GM12875 (cell line): Measurements from ENCODE around the gene YIPF2.

Source experiments
- H3K4me3 ChIP-seq: one replicate; pipeline ENCODE4 v1.5.1; 2011; ENCODE audit warnings: low read depth, low read length, control low read depth
- CTCF ChIP-seq: IDR thresholded peaks from 2 replicates; pipeline ENCODE4 v1.5.1; 2011; ENCODE audit warnings: low read depth, mild to moderate bottlenecking, control low read depth, inconsistent platforms, low read length, moderate library complexity, borderline replicate concordance; ENCODE audit not compliant: insufficient read depth

Gene YIPF2

GRCh38 chr19:10915130-10916091, 13.0 kb downstream of the YIPF2 start:
- H3K4me3 ChIP-seq, result no peak overlapping the region
- TF ChIP-seq CTCF, result no peak

GRCh38 chr19:10913716-10914340, 14.6 kb downstream of the YIPF2 start:
- H3K4me3 ChIP-seq, result no peak overlapping the region
- TF ChIP-seq CTCF, result no peak

GRCh38 chr19:10912619-10913018, 15.8 kb downstream of the YIPF2 start:
- TF ChIP-seq CTCF, result no peak
- H3K4me3 ChIP-seq, result no peak overlapping the region

GRCh38 chr19:10911579-10912363, 16.7 kb downstream of the YIPF2 start:
- H3K4me3 ChIP-seq, result no peak overlapping the region
- TF ChIP-seq CTCF, result no peak

- no peak for TF ChIP-seq CTCF
- no peak overlapping the region for H3K4me3 ChIP-seq
Measured at GRCh38 chr19:10908380-10908960, 20.0 kb downstream of the YIPF2 start.

- TF ChIP-seq CTCF, result no peak
Measured at GRCh38 chr19:10907925-10908324, 20.5 kb downstream of the YIPF2 start.

More at GRCh38 chr19:10907925-10908324, 20.5 kb downstream of the YIPF2 start:
- no peak overlapping the region for H3K4me3 ChIP-seq
